LNCaP clone FGC (cell line): ENCODE data around the gene GSTT2.
A peak's percentile ranks its signal among the peaks of the same experiment; 100 is the strongest.

ENCODE experiments used
- DNase-seq: peaks from one replicate; pipeline ENCODE4 v3.0.0-alpha.2; 2011; ENCODE audit warnings: low read depth
- H3K4me3 ChIP-seq: 2 replicates; pipeline ENCODE4 v1.5.1; 2011; ENCODE audit warnings: mild to moderate bottlenecking, low read depth, low read length, control low read depth
- TF ChIP-seq, protein P1 (sequence below): IDR thresholded peaks from 2 replicates; pipeline ENCODE4 v1.5.1; 2012; ENCODE audit warnings: mild to moderate bottlenecking; ENCODE audit not compliant: control insufficient read depth, insufficient read depth; ENCODE audit errors: extremely low read depth

GSTT2 gene

GRCh38 chr22:24008381-24009226 lies 28.7 kb downstream of the GSTT2 start:
- DNase-seq, result no peak
- TF ChIP-seq, protein P1, sequence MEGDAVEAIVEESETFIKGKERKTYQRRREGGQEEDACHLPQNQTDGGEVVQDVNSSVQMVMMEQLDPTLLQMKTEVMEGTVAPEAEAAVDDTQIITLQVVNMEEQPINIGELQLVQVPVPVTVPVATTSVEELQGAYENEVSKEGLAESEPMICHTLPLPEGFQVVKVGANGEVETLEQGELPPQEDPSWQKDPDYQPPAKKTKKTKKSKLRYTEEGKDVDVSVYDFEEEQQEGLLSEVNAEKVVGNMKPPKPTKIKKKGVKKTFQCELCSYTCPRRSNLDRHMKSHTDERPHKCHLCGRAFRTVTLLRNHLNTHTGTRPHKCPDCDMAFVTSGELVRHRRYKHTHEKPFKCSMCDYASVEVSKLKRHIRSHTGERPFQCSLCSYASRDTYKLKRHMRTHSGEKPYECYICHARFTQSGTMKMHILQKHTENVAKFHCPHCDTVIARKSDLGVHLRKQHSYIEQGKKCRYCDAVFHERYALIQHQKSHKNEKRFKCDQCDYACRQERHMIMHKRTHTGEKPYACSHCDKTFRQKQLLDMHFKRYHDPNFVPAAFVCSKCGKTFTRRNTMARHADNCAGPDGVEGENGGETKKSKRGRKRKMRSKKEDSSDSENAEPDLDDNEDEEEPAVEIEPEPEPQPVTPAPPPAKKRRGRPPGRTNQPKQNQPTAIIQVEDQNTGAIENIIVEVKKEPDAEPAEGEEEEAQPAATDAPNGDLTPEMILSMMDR, result no peak
- H3K4me3 ChIP-seq, result no peak overlapping the region

DNA sequence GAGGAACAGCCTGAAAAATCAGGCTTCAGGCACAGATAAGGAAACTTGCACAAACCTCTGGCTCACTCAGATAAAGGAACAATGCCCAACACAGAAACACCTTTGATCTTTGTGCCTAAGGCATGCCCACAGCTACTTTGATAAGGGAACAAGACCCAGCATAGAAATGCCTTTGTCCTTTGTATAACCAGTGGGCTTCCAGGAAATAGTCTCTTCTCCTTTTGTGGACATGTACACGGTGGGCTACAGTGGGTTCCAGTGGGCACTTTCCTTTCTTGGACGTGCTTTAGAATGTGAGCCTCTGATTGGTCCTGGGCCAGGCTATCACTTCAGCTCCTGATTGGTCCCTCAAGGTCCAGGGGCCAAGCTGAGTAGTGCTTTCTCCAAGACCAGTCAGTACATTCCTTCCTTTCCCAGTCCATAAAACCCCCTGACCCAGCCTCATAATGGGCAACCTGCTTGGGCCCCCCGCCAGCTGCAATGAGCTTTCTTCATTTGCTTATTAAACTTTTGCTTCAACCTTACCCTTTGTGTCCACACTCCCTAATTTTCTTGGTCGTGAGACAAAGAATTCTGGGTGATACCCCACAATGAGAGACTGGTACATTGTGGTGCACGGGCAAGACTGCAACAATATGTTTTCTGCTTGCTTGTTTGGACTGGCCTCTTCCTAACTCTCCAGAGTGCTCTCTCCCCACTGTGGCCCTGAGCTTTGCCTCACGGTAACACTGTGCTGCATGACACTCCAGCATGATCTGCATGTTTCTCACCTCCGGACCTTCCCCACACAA lies 29.5 kb downstream of the GSTT2 start:
- TF ChIP-seq, protein P1, result no peak
- H3K4me3 ChIP-seq, result no peak overlapping the region
- DNase-seq, result no peak

DNA sequence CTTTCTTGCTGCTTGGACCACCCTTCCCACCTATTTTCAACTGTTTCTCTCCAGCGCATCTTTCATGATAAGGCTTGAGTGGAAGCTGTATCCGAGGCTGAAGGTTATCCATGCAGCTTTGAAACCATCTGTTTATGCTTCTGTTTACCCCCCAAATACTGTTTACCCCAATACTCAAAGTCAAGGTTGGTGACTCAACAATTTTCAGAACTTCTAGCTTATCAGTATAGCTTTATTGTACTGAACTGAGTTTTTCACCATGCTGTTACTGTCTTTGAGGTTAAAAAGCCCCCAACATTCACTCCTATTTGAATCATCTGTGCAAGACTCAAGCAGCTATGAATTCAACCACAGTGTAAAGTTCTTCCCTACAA lies 30.1 kb downstream of the GSTT2 start:
- no peak overlapping the region for H3K4me3 ChIP-seq
- TF ChIP-seq, protein P1, result no peak
- no peak for DNase-seq

- TF ChIP-seq, protein P1, result no peak
- no peak for DNase-seq
- H3K4me3 ChIP-seq, result peak overlapping the region; percentile 96
Observed at GRCh38 chr22:24011735-24012068, 31.8 kb downstream of the GSTT2 start.

DNA sequence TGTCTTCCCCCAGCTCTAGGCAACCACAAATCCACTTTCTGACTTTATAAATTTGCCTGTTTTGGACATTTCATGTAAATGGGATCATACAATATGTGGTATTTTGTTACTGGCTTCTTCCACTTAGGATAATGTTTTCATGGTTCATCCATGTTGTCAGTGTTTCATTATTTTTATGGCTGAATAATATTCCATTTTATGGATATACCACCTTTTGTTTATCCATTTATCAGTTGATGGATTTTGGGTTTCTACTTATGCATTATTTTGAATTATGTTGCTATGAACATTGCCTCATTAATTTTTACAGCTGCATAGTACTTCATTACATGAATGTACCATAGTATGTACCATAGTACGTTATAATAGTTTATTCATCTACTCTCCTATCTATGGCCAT lies 36.2 kb downstream of the GSTT2 start:
- H3K4me3 ChIP-seq, result no peak overlapping the region
- DNase-seq, result no peak
- TF ChIP-seq, protein P1, result no peak

DNA sequence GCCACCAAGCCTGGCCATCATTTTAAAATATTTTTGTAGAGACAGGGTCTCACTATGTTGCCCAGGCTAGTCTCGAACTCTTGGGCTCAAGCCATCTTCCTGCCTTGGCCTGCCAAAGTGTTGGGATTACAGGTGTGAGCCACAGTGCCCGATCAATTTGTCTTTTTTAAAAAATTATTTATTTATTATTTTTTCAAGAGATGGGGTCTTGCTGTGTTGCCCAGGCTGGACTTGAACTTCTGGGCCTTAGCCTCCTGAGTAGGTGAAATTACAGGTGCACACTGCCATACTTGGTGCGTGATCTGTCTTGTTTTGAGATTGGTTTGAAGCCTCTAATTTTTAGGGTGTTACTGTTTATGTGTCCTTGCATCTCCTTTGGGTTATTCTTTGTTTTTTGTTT lies 41.4 kb downstream of the GSTT2 start:
- TF ChIP-seq, protein P1, result no peak
- H3K4me3 ChIP-seq, result no peak overlapping the region
- no peak for DNase-seq
